ENCODE data around the gene SLC30A2.

SLC30A2 gene

GRCh38 chr1:26081267-26082019 is 35.5 kb upstream of the SLC30A2 start:
- DNase-seq, result no peak
- Histone ChIP-seq H3K4me3 (no peak overlapping the region), H3K4me1 (no peaks in the 10 kb centered on the region), H3K27me3 (peaks cover 0 to 37% of the 10 kb centered on the region in 2 donors), H3K27ac (no peak overlapping the region), H3K9me3 (no peaks in the 10 kb centered on the region), H3K36me3 (no peaks in the 10 kb centered on the region)
- TF ChIP-seq, protein P1, sequence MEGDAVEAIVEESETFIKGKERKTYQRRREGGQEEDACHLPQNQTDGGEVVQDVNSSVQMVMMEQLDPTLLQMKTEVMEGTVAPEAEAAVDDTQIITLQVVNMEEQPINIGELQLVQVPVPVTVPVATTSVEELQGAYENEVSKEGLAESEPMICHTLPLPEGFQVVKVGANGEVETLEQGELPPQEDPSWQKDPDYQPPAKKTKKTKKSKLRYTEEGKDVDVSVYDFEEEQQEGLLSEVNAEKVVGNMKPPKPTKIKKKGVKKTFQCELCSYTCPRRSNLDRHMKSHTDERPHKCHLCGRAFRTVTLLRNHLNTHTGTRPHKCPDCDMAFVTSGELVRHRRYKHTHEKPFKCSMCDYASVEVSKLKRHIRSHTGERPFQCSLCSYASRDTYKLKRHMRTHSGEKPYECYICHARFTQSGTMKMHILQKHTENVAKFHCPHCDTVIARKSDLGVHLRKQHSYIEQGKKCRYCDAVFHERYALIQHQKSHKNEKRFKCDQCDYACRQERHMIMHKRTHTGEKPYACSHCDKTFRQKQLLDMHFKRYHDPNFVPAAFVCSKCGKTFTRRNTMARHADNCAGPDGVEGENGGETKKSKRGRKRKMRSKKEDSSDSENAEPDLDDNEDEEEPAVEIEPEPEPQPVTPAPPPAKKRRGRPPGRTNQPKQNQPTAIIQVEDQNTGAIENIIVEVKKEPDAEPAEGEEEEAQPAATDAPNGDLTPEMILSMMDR (IDR thresholded peaks at IDR 0.05), result no peak
- intact Hi-C loops (cut with DNase I; ENCODE audit: low total_unique reads), result no loop called here

GRCh38 chr1:26079960-26080814 is 34.3 kb upstream of the SLC30A2 start:
- H3K4me1 ChIP-seq, result no peaks in the 10 kb centered on the region

GRCh38 chr1:26079178-26079563 is 33.3 kb upstream of the SLC30A2 start:
- Histone ChIP-seq H3K4me1 (no peaks in the 10 kb centered on the region), H3K36me3 (no peaks in the 10 kb centered on the region), H3K9me3 (no peaks in the 10 kb centered on the region), H3K27ac (no peak overlapping the region), H3K27me3 (peaks cover 0 to 39% of the 10 kb centered on the region in 2 donors), H3K4me3 (no peak overlapping the region)
- no peak for DNase-seq
- TF ChIP-seq, protein P1 (IDR thresholded peaks at IDR 0.05), result no peak
- intact Hi-C loops (cut with DNase I; ENCODE audit: low total_unique reads), result no loop called here

More at GRCh38 chr1:26079960-26080814, 34.3 kb upstream of the SLC30A2 start:
- H3K36me3 ChIP-seq, result no peaks in the 10 kb centered on the region
- TF ChIP-seq, protein P1 (IDR thresholded peaks at IDR 0.05), result no peak
- H3K27me3 ChIP-seq, result peaks cover 0 to 42% of the 10 kb centered on the region in 2 donors
- no peak for DNase-seq
- intact Hi-C loops (cut with DNase I; ENCODE audit: low total_unique reads), result no loop called here
- no peak overlapping the region for H3K4me3 ChIP-seq
- H3K9me3 ChIP-seq, result no peaks in the 10 kb centered on the region
- no peak overlapping the region for H3K27ac ChIP-seq

- no peak for DNase-seq
- H3K27me3 ChIP-seq, result peaks cover 0 to 41% of the 10 kb centered on the region in 2 donors
- H3K4me3 ChIP-seq, result no peak overlapping the region
- H3K4me1 ChIP-seq, result no peaks in the 10 kb centered on the region
- intact Hi-C loops (cut with DNase I; ENCODE audit: low total_unique reads), result no loop called here
- H3K27ac ChIP-seq, result no peak overlapping the region
- TF ChIP-seq, protein P1 (IDR thresholded peaks at IDR 0.05), result no peak
- no peaks in the 10 kb centered on the region for H3K36me3 ChIP-seq
- H3K9me3 ChIP-seq, result no peaks in the 10 kb centered on the region
Observed at GRCh38 chr1:26078286-26079177, 32.6 kb upstream of the SLC30A2 start.

GRCh38 chr1:26077524-26077923 is 31.6 kb upstream of the SLC30A2 start:
- intact Hi-C loops (cut with DNase I; ENCODE audit: low total_unique reads), result no loop called here
- Histone ChIP-seq H3K4me1 (no peaks in the 10 kb centered on the region), H3K27ac (no peak overlapping the region)

More at GRCh38 chr1:26077524-26077923, 31.6 kb upstream of the SLC30A2 start:
- Histone ChIP-seq H3K4me3 (no peak overlapping the region), H3K27me3 (peaks cover 0 to 42% of the 10 kb centered on the region in 2 donors), H3K9me3 (no peaks in the 10 kb centered on the region), H3K36me3 (no peaks in the 10 kb centered on the region)
- no peak for DNase-seq
- TF ChIP-seq, protein P1 (IDR thresholded peaks at IDR 0.05), result no peak
